ENCODE data around the gene SH3PXD2A.
A peak's percentile ranks its signal among the peaks of the same experiment; 100 is the strongest.

The SH3PXD2A gene

GRCh38 chr10:103582331-103583123, 272.8 kb downstream of the SH3PXD2A start:
- FAIRE-seq (no peak), DNase-seq (ENCODE audit: insufficient read length, low spot score) (no peak)
- no peak for TF ChIP-seq SPI1 (IDR thresholded peaks at IDR 0.05; ENCODE audit: low read depth, low read length)
- no peak for TF ChIP-seq POLR2AphosphoS5 (IDR thresholded peaks at IDR 0.05; ENCODE audit: low read depth, low read length)
- TF ChIP-seq POU2F2 (IDR thresholded peaks at IDR 0.05; ENCODE audit: low read depth, low read length), result no peak
- TF ChIP-seq TAF1 (IDR thresholded peaks at IDR 0.05; ENCODE audit: low read depth, low read length), result no peak
- no peak for TF ChIP-seq POLR2A (IDR thresholded peaks at IDR 0.05; ENCODE audit: low read depth, low read length)
- no peak for TF ChIP-seq PAX5 (IDR thresholded peaks at IDR 0.05; ENCODE audit: insufficient read depth, low read length, severe bottlenecking)

DNA sequence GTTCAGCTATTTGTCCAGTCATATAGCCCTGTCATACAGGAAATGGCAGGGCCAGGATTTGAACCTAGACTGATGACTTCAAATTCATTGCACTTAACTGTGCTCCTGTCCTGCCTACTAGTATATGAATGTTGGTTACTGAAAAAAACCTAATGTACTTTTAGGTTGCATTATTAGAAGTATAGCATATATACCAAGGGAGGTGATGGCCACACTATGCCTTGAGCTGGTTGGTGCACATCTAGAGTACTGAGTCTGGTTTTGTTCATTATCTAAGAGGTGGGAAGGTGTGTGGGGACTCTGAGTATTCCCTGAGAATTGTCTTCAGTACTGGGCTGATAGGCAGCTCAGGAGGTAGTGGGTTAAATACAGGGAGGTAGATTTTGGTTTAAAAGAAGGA, 273.9 kb downstream of the SH3PXD2A start:
- DNase-seq (ENCODE audit: insufficient read length, low spot score), result no peak
- FAIRE-seq, result peak; percentile 28
- TF ChIP-seq POLR2A (IDR thresholded peaks at IDR 0.05; ENCODE audit: low read depth, low read length) (no peak), POU2F2 (IDR thresholded peaks at IDR 0.05; ENCODE audit: low read depth, low read length) (no peak)

DNA sequence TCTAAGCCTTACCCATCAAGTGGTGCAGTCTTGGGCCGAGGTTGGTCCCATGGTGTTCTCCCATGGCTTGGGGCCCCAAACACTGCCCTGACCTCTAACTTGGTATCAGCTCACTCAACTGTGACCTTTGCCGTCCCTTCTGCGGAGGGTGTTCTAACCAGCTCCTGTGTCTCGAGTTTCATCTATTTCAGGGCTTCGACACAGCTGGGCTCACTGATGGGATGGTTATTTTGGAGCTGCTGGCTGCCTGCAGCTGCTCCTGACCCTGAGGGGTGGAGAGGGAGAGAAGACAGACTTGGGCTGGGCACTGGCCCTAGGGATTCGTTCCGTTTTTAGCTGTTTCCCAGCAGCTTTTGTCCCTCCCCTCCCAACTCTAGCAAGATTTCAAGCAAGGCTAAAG, 274.9 kb downstream of the SH3PXD2A start:
- no peak for FAIRE-seq
- DNase-seq (ENCODE audit: insufficient read length, low spot score), result no peak
- no peak for TF ChIP-seq POLR2A (IDR thresholded peaks at IDR 0.05; ENCODE audit: low read depth, low read length)
- TF ChIP-seq POU2F2 (IDR thresholded peaks at IDR 0.05; ENCODE audit: low read depth, low read length), result no peak
- TF ChIP-seq POLR2AphosphoS5 (IDR thresholded peaks at IDR 0.05; ENCODE audit: low read depth, low read length), result no peak
- no peak for TF ChIP-seq PAX5 (IDR thresholded peaks at IDR 0.05; ENCODE audit: insufficient read depth, low read length, severe bottlenecking)
- TF ChIP-seq SPI1 (IDR thresholded peaks at IDR 0.05; ENCODE audit: low read depth, low read length), result no peak
- no peak for TF ChIP-seq TAF1 (IDR thresholded peaks at IDR 0.05; ENCODE audit: low read depth, low read length)

DNA sequence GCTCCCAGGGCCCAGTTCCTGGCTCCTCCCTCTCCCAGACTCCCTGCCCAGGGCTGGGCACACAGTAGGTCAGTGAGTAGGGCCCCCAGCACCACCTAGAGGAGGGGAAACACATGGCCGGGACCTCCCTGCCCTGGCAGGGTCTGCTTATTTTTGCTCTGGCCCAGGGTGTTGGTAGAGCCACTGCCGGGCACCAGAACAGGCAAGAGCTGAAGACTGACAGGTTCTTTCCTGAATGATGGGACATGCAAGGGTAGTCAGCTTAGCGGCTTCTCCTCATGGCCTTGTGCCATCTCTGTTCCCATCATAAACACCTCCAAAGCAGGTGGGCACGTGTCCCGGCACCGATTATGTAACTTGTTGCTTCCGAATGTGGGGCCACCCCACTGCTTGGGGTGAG, 275.4 kb downstream of the SH3PXD2A start:
- DNase-seq (ENCODE audit: insufficient read length, low spot score), result no peak
- TF ChIP-seq TAF1 (IDR thresholded peaks at IDR 0.05; ENCODE audit: low read depth, low read length), result no peak
- TF ChIP-seq POLR2AphosphoS5 (IDR thresholded peaks at IDR 0.05; ENCODE audit: low read depth, low read length), result no peak
- no peak for TF ChIP-seq PAX5 (IDR thresholded peaks at IDR 0.05; ENCODE audit: insufficient read depth, low read length, severe bottlenecking)
- no peak for TF ChIP-seq SPI1 (IDR thresholded peaks at IDR 0.05; ENCODE audit: low read depth, low read length)
- FAIRE-seq, result no peak

- TF ChIP-seq POLR2AphosphoS5 (IDR thresholded peaks at IDR 0.05; ENCODE audit: low read depth, low read length) (no peak), SPI1 (IDR thresholded peaks at IDR 0.05; ENCODE audit: low read depth, low read length) (no peak), POU2F2 (IDR thresholded peaks at IDR 0.05; ENCODE audit: low read depth, low read length) (no peak), PAX5 (IDR thresholded peaks at IDR 0.05; ENCODE audit: insufficient read depth, low read length, severe bottlenecking) (no peak), POLR2A (IDR thresholded peaks at IDR 0.05; ENCODE audit: low read depth, low read length) (no peak), TAF1 (IDR thresholded peaks at IDR 0.05; ENCODE audit: low read depth, low read length) (no peak)
- no peak for DNase-seq (ENCODE audit: insufficient read length, low spot score)
- FAIRE-seq, result no peak
Measured at GRCh38 chr10:103578782-103579382, 276.5 kb downstream of the SH3PXD2A start.

GRCh38 chr10:103576862-103577261, 278.5 kb downstream of the SH3PXD2A start:
- DNase-seq (ENCODE audit: insufficient read length, low spot score), result no peak
- no peak for TF ChIP-seq POLR2A (IDR thresholded peaks at IDR 0.05; ENCODE audit: low read depth, low read length)
- no peak for TF ChIP-seq PAX5 (IDR thresholded peaks at IDR 0.05; ENCODE audit: insufficient read depth, low read length, severe bottlenecking)
- no peak for TF ChIP-seq TAF1 (IDR thresholded peaks at IDR 0.05; ENCODE audit: low read depth, low read length)
- no peak for TF ChIP-seq POU2F2 (IDR thresholded peaks at IDR 0.05; ENCODE audit: low read depth, low read length)
- no peak for TF ChIP-seq POLR2AphosphoS5 (IDR thresholded peaks at IDR 0.05; ENCODE audit: low read depth, low read length)
- no peak for TF ChIP-seq SPI1 (IDR thresholded peaks at IDR 0.05; ENCODE audit: low read depth, low read length)
- FAIRE-seq, result no peak

GRCh38 chr10:103576076-103576471, 279.3 kb downstream of the SH3PXD2A start:
- DNase-seq (ENCODE audit: insufficient read length, low spot score) (no peak), FAIRE-seq (no peak)
- no peak for TF ChIP-seq PAX5 (IDR thresholded peaks at IDR 0.05; ENCODE audit: insufficient read depth, low read length, severe bottlenecking)
- no peak for TF ChIP-seq SPI1 (IDR thresholded peaks at IDR 0.05; ENCODE audit: low read depth, low read length)
- no peak for TF ChIP-seq POLR2AphosphoS5 (IDR thresholded peaks at IDR 0.05; ENCODE audit: low read depth, low read length)
- TF ChIP-seq POU2F2 (IDR thresholded peaks at IDR 0.05; ENCODE audit: low read depth, low read length), result no peak
- TF ChIP-seq POLR2A (IDR thresholded peaks at IDR 0.05; ENCODE audit: low read depth, low read length), result no peak
- no peak for TF ChIP-seq TAF1 (IDR thresholded peaks at IDR 0.05; ENCODE audit: low read depth, low read length)

DNA sequence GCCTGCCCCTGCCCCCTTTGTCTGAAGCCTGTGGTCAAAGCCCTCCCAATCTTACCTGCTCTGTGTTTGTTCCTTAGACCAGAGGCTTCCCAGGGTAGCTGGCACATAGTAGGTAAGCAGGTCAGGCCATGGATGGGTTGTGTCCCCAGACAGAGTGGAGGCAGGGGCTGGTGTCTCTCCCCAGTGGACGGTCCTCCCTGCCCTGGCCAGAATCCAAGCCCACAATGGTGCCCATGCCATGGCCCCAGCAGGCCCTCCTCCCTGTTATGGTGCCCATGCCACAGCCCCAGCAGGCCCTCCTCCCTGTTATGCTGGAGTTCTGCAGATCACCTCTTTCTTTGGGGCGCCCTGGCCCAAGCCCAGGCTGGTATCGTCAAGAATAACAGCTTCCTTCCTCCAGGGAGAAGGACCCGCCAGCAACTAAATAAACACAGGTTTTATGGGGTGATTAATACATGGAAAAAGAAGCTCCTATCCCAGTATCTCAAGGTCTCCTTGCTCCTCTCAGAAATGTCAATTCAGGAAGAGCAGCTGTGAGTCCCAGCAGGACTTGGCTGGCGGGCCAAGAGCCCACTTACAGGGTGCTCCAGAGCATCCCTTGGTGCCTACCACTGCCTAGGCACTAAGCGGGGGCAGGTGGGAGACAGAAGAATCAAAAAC, 279.8 kb downstream of the SH3PXD2A start:
- TF ChIP-seq PAX5 (IDR thresholded peaks at IDR 0.05; ENCODE audit: insufficient read depth, low read length, severe bottlenecking) (no peak), POU2F2 (IDR thresholded peaks at IDR 0.05; ENCODE audit: low read depth, low read length) (no peak), TAF1 (IDR thresholded peaks at IDR 0.05; ENCODE audit: low read depth, low read length) (no peak), SPI1 (IDR thresholded peaks at IDR 0.05; ENCODE audit: low read depth, low read length) (no peak), POLR2A (IDR thresholded peaks at IDR 0.05; ENCODE audit: low read depth, low read length) (no peak), POLR2AphosphoS5 (IDR thresholded peaks at IDR 0.05; ENCODE audit: low read depth, low read length) (no peak)
- no peak for DNase-seq (ENCODE audit: insufficient read length, low spot score)
- no peak for FAIRE-seq

All from GM12891 (cell line).